HG03439 (cell line): ENCODE measurements around the gene ITM2B.

ENCODE experiments used
- ATAC-seq: cut with Tn5 transposase; IDR thresholded peaks from one replicate; pipeline ENCODE4 v1.9.1; 2021; ENCODE audit warnings: mild to moderate bottlenecking, moderate library complexity; ENCODE audit not compliant: unreplicated experiment

The ITM2B gene

DNA sequence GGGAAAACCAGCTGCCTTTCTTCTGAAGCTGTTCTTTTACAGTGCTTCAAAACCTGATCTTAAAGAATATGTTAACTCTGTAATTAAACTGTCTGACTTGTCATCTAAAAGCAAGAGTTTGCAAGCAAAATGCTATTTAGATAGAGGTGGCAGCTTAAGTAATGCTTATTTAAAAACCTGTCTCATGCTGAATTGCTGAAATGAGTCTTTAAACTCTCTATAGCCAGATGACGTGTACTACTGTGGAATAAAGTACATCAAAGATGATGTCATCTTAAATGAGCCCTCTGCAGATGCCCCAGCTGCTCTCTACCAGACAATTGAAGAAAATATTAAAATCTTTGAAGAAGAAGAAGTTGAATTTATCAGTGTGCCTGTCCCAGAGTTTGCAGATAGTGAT is 22.9 kb downstream of the ITM2B start:
- no peak for ATAC-seq

DNA sequence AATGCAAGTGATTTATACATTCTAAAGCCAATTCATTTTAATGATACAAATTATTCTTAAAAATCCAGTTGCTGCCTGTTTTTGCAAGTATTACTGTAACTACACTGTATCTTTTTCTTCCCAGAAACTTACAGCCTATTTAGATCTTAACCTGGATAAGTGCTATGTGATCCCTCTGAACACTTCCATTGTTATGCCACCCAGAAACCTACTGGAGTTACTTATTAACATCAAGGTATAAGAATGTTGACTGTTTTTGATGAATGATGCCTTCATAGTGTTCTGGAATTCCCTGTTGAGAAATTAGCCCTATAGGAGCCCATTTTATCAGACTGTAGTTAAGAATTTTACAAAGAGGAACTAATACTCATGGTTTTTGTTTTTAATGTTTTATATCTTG is 25.0 kb downstream of the ITM2B start:
- no peak for ATAC-seq

DNA sequence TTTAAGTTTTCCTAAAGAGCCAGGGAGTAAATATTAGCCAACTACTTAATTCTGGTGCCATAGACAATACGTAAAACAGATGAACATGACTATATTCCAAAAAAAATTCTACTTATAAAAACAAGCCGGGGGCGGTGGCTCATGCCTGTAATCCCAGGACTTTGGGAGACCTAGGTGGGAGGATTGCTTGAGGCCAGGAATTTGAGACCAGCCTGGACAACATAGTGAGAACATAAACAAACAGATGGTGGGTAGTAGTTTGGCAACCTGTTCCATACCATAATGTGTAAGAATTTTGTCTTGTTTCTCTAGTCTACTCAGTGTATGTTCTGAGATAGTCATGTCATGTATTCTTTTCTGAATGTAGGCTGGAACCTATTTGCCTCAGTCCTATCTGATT is 25.4 kb downstream of the ITM2B start:
- ATAC-seq = no peak

DNA sequence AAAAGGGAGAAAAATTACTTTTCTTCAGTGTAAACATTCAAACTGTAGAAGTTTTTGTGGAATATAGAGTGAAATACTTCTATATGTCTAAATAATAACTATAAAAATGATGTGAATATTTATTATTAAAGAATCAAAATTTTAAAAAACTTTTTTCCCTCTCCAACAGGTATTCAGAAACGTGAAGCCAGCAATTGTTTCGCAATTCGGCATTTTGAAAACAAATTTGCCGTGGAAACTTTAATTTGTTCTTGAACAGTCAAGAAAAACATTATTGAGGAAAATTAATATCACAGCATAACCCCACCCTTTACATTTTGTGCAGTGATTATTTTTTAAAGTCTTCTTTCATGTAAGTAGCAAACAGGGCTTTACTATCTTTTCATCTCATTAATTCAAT is 28.0 kb downstream of the ITM2B start:
- no peak for ATAC-seq

DNA sequence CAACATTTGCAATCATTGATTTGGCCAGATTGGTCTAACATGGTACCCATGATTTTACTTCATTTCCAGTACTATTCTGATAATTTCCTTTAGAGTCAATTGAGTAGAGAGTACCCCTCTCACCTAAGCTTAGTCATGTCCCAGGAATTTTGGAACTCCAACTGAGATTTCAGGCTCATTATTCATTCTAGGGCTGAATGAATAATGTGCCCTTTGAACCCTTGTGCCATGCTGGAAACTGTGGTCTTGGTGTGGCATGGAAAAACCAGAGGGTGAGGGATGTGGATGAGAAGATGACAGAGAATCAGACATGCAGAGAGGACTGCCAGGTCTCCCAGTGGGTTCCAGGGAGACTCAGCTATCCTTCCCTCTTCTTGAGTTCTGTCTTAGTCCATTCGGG is 30.2 kb downstream of the ITM2B start:
- ATAC-seq = no peak

DNA sequence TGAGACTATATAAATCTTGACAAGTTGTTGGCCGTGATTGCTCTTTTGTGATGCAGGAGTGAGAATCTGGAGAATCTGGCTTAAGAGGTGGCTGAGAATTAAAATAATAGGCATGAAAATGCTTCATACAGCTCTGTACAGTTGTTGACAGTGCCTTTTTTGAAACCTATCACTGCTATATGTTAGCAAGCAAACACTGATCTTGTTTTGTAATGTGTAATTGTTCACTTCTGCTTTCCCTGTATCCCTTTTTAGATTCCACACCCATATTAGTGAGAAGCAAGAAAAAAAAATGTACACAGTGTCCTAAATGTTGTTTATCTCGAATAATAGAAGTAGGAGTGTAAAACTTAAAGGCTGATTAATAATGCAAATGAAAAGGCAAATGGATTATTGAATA is 31.1 kb downstream of the ITM2B start:
- ATAC-seq = no peak

DNA sequence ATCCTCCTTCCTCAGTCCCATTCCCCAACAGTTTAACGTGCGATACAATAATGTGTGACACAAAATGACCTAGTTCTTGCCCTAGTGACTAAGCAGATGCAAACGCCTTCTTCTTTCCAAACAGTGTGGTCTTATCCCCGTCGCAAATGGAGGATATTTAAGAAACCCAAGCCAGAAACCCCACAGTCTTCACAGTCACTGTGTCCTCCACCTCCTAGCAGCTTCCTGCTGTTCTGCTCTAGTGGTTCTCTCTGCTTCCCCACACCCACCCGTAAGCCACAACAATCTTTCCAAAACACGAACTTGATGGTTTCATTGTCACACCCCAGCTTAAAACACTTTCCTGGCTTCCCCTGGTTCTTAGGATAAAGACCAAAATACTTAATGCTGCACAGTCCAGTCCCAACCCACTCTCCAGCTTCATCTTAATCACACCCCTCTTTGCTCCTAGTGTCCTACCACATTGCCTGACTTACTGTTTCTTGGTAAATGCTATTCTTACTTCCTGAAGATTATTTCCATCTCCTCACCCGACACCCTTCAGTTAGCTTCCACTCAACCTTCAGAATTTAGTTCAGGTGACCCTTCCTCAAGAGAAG is 32.3 kb downstream of the ITM2B start:
- ATAC-seq = peak; percentile 56

DNA sequence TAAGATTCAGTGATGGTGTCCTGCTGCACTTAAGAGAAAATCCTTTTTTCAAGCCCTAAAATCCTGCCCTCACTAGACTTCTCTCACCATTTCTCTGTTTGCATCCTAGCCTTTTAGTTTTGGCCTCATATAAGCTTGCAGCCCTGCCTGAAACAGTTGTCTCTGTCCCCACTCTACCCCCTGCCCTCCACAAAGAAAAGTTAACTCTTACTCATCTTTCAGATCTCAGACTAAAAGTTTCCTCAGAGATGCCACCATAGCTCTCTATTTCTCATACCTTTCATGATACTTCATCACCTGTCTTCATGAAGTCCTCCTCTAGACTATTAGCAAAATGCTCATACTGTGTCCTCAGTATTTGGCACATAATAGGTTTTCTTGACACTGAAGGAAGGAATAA is 33.1 kb downstream of the ITM2B start:
- no peak for ATAC-seq

DNA sequence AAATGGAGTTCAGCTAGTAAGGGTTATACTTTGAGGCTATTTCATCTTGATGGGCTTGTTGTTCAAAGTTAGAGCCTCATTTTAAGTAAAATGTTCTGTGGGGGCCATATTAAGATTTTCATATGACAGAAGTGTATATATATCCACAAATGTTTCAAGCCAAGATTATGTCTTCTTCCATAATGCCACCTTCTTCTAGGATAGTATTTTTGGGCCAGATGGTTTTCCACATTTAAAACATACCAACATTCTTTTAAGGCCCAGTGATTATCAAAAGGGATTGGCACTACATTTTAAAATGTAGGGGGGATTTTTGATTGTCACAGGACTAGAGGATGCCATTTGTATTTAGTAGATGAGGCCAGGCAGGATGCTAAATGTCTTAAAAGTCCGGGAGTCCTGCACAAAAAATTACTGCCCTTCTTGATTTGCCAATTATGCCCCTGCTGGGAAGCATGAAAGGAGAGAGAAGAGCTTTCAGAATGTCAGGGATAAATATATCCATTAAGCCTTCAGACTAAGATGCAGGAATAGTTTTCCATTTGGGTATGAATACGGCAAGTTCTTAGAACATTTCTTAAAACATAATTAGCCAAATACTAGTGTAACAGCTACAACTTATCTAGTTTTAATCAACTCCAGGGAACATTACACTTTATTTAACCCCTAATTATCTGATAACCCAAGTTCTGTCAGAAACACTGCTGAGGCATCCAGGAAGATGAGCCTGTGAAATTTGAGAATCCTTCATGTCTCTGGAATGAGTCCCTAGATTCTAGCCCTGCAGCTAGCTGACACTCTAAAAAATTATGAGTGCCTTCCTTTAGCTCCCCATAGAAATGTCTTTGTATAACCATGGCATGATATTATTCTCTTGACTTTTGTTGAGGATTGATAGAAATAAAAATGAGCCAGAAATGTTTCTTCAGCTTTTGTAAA is 34.0 kb downstream of the ITM2B start:
- ATAC-seq = no peak

DNA sequence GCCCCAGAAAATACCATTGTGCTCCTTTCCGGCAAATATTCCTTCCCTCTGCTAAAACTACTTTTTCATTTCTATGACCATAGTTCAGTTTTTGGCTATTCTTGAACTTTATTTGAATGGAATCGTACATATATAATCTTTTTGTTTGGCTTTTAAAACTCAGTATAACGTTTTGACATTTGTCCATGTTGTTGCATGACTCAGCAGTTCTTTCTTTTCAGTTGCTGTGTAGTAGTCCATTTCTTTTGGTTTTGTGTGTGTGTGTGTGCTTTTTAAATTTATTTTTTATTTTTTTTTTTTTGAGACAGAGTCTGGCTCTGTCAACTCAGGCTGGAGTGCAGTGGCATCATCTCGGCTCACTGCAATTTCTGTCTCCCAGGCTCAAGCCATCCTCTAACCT is 35.0 kb downstream of the ITM2B start:
- ATAC-seq = no peak

DNA sequence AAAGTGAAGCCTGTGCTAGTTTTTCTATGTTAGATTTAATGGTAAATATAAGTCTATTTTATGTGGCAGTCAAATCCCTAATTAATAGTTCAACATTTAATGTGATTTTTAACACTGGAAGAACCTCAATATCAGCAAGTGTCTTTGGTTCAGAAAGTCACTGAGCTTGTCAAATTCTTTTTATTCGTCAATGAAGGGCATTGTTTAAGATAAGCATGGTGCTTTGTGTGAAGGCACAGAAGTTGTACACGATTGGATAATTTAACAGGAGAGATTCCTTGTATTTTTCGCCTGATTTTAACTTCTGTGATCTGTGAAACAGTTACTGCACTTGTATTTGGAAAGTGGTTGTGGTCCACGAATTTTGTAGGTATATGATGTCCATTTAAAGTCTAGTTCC is 40.3 kb downstream of the ITM2B start:
- no peak for ATAC-seq

DNA sequence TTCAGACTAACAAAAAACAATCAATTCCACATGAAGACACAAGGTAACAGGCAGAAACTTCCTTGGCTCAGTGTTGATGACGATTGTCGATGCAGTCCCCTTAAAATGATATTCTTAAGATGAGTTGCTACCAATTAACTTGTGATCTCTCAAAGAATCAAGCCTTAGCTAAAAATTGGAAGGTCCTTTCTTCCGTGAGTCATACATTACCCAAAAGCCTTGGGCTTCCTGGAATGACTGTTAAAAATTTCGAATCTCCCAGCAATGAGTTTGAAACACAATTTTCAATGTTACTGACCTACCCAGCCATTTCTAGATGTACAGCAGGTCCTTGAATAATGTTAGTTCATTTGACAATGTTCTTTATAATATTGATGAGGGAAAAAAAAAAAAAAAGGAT is 42.5 kb downstream of the ITM2B start:
- ATAC-seq = no peak

DNA sequence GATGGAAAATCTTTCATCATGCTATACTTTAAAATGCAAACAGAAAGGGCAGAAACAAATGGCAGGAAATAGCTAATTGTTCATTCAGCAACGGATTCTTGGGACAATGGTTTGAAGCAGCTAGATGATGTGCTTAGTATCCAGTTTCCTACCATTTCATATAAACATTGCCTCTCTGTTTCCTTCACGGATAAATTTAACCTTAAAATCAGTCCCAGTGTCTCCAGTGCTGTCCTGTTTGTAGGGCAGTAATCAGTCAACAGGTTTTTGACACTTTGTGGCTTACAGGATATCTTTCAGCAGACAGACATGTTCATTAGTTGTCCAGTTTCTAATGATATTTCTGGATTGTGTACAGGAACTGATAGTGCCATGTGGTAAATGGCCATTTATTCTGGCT is 45.8 kb downstream of the ITM2B start:
- ATAC-seq = no peak

DNA sequence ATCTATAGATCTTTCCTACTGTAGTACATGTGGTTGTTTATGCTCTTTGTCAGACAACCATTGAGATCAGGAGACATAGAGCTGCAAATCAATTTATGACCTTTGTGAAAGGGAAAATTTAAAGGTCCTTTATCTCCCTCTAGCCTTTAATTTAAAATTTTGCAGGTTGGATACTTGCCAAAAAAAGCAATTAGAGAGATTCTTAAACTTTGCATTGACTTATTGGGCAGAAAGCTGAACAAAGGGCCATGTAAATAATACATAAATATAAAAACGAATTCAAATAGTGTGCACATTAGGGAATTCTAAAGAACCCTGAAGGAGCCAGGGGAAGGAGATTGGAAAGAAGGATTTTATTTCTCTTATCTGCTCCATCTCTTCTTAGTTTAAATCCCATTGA is 48.5 kb downstream of the ITM2B start:
- ATAC-seq = no peak

DNA sequence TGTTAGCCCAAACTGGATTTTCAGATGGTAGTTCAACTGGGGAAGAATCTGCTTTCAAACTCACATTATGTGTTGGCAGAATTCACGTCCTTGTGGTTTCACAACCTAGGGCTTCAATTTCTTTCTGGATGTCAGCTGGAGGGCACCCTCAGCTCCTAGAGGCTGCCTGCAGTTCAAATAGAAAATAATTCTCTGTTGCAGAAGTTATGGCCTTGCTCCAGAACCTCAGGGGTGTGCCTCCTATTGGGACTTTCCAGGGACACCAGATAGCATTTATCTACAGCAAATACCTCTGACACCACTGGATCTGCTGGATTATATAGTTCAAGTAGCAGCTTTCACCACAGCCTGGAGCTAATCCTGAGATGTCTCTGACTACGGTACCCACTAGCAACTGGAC is 58.7 kb downstream of the ITM2B start:
- ATAC-seq = no peak

DNA sequence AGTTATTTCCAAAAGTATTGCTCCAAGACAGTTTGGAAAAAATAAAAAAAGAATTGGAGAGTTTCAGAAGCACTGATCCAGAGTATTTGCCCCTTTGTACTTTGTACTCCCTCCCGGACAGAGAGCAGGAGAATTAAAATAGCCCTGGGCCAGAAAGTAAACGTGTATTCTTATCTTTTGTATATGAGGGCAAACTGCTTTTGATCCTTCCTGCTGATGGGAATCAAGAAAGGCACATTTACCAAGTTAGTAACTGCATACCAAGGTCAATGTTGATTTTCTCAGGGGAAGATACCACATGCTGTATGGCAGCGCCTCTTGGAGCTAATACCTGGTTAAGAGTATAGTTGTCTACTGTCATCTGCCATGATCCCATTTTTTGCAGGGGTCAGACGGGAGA is 59.6 kb downstream of the ITM2B start:
- no peak for ATAC-seq

DNA sequence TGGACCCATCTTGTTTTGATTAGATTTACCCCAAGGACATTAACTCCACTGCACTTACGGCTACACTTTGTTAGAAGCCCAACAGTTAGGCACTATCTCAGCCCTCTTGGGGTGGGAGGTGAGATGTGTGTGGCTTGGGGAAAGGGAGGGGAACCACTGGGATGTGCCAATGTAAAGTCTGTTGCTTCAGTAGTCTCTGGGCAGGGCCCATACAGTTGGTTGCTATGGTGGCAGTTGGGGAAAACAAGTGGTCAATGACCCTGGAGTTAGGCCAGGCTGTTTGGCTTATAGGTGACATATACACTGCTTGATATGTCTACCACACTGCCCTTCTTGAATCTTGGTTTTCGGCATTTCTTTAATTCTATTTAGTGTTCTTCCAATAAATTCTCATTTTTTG is 61.6 kb downstream of the ITM2B start:
- ATAC-seq = no peak

DNA sequence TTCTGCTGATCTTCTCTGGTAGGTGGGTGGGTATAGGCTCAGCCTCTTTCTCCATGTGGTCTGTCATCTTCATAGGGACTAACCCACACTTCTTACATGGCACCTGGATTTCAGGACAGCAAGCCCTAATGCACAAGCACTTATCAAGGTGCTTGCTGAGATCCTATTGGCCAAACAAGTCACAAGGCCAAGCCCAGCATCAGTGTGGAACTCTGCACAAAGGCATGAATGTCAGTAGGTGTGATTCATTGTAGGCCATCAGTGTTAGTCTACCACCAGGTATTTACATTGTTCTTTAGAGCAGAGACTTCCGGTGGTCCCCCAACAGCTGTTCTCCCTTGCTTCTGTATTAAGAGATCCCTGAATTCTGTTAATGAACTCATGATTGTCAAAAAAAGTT is 62.3 kb downstream of the ITM2B start:
- no peak for ATAC-seq

DNA sequence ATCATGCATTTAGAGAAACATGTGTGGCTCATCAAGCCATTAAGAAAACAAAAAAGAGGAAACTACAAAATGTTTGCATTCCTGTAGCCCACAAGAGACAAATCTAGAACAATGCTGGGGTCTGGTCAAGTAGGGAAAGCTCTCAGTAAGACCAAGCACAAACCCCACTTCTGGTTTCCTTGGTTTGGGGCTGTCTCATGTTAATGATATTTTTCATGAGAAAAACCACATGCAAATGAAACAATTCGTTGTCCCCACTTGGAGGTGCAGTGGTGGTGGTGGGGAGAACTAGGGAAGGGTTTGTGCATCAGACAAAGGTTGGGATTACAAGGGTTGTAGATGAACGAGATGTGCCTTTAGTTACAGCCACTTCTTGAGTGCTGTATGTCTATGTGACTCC is 63.5 kb downstream of the ITM2B start:
- ATAC-seq = no peak

DNA sequence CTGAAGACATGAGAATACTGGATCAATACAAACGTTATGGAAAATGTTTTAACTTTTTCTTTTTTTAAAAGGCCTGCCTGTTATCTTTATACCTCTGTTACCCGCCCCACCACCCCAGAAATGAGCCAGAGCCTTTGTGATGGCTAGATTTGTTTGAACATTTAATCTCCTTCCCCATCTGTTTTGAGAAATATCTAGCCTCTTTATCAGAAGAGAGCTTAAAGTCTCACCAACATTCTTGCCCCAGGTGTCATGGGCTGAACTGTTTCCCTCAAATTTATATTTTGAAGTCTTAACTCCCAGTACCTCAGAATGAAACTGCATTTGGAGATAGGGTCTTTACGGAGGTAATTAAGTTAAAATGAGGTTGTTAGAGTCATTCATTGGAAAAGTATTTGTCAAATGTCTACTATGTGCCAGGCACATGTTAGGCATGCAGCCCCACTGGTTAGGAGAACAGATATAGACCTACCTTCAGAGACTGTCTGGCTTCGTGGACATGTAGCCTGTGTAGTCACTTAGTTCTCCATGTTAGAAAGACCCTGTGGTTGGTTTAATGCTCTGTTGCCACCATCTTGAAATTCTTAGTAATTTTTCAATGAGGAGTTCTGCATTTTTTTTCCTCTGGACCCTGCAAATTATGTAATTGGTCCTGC is 64.3 kb downstream of the ITM2B start:
- no peak for ATAC-seq

DNA sequence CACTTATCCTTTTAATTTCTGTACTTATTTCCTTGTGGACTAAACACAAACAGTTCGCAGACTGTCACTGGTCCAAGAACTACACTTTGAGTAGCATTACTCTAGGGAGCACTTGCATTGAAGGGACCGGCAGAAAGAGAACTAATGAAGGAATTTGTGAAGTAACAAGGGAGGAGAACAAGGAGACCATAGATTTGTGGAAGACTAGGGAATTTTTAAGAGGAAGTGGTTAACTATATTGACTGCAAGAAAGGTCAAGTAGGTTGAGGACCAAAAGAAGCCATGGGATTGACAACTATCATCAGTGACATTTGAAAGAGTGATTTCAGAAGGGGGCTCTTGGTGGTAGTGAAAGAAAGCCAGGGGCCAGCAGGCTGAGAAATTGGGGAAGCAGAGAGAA is 66.6 kb downstream of the ITM2B start:
- ATAC-seq = no peak

DNA sequence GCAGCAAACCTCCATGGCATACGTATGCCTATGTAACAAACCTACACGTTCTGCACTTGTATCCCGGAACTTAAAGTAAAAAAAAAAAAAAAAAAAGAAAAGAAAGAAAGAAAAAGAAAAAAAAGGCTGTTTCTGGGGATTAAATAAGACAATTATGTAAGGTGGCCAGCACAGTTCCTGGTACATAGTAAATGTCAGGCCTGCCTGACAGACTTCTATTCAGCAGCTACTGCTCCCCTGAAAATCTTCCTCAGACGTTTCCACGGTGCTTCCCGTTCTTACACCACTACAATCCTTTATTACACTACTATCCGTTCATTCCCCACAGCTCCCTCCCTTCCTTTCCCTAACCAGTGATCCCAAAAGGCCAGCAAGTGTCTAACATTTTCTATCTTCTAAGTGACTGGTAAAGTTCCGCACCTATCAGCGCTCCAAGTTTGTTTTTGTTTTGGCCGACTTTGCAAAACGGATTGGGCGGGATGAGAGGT is 69.9 kb downstream of the ITM2B start:
- ATAC-seq = no peak
